ENCODE data around the gene OGG1. TPM values are rescaled to one million over a fixed set of nuclear protein-coding genes. Genes with fewer than 3 reads are reported as not detected.

OGG1 gene
- total and polyA plus RNA-seq, 9 of the 15 experiments (the other 6 are each of a cell fraction or from before 2014, with no cell fraction given), result 6.6 to 33.0 (median 24.4) TPM

GRCh38 chr3:9792405-9793160 lies 42.8 kb downstream of the OGG1 start, which contains the start of the genes ARPC4 and TADA3 (continued):
- no peak for TF ChIP-seq NR4A1 (CRISPR knock-in tag; IDR thresholded peaks at IDR 0.05)
- TF ChIP-seq NR4A1 (tag; IDR thresholded peaks at IDR 0.05), result no peak
- TF ChIP-seq, protein P1, sequence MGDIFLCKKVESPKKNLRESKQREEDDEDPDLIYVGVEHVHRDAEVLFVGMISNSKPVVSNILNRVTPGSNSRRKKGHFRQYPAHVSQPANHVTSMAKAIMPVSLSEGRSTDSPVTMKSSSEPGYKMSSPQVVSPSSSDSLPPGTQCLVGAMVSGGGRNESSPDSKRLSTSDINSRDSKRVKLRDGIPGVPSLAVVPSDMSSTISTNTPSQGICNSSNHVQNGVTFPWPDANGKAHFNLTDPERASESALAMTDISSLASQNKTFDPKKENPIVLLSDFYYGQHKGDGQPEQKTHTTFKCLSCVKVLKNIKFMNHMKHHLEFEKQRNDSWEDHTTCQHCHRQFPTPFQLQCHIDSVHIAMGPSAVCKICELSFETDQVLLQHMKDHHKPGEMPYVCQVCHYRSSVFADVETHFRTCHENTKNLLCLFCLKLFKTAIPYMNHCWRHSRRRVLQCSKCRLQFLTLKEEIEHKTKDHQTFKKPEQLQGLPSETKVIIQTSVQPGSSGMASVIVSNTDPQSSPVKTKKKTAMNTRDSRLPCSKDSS (IDR thresholded peaks at IDR 0.05; ENCODE audit: low read depth, partially characterized antibody), result no peak
- TF ChIP-seq ZKSCAN3 (CRISPR knock-in tag; IDR thresholded peaks at IDR 0.05), result no peak
- peak; percentile 58 for TF ChIP-seq PCBP1 (IDR thresholded peaks at IDR 0.05; ENCODE audit: low read depth, low read length, poor library complexity, severe bottlenecking)
- TF ChIP-seq, protein P2, sequence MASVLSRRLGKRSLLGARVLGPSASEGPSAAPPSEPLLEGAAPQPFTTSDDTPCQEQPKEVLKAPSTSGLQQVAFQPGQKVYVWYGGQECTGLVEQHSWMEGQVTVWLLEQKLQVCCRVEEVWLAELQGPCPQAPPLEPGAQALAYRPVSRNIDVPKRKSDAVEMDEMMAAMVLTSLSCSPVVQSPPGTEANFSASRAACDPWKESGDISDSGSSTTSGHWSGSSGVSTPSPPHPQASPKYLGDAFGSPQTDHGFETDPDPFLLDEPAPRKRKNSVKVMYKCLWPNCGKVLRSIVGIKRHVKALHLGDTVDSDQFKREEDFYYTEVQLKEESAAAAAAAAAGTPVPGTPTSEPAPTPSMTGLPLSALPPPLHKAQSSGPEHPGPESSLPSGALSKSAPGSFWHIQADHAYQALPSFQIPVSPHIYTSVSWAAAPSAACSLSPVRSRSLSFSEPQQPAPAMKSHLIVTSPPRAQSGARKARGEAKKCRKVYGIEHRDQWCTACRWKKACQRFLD (CRISPR knock-in tag; IDR thresholded peaks at IDR 0.05), result no peak
- TF ChIP-seq RCOR1 (IDR thresholded peaks at IDR 0.05; ENCODE audit: borderline replicate concordance in 1 of 2, low read depth in 2 of 2, low read length in 2 of 2), result no peak; a peak in 2 of 4 replicates
- no peak; the same call in 1 of the 2 replicates for TF ChIP-seq CAMTA2 (CRISPR knock-in tag; conservative IDR thresholded peaks at IDR 0.05)
- TF ChIP-seq UBTF (IDR thresholded peaks at IDR 0.05; ENCODE audit: borderline replicate concordance in 1 of 2, low read depth in 2 of 2, low read length in 2 of 2), result no peak; a peak in 1 of 4 replicates
- no peak for TF ChIP-seq ZFP30 (CRISPR knock-in tag; IDR thresholded peaks at IDR 0.05; ENCODE audit: borderline replicate concordance)
- no peak for TF ChIP-seq ZNF583 (CRISPR knock-in tag; IDR thresholded peaks at IDR 0.05)
